DOHH2 (cell line): ENCODE measurements around the gene ITGA8.

Source experiments
- H3F3A ChIP-seq: fragments of 200-600 bp; sonication (generic), shearing (Covaris generic); 2 replicates; pipeline ENCODE4 v1.6.0; 2016; ENCODE audit warnings: antibody characterized with exemption, mild to moderate bottlenecking; ENCODE audit not compliant: control insufficient read depth, insufficient read depth
- H3K27ac ChIP-seq: fragments of 200-600 bp; sonication (generic); 2 replicates; pipeline ENCODE4 v1.5.1; 2014; ENCODE audit warnings: low read depth, mild to moderate bottlenecking, low read length, moderate library complexity
- H3K27me3 ChIP-seq: fragments of 200-600 bp; sonication (generic); 2 replicates; pipeline ENCODE4 v1.6.1; 2014; ENCODE audit warnings: mild to moderate bottlenecking, low read length, mixed read lengths; ENCODE audit not compliant: control insufficient read depth
- H3K36me3 ChIP-seq: fragments of 200-600 bp; sonication (generic); 2 replicates; pipeline ENCODE4 v1.6.1; 2014; ENCODE audit warnings: mild to moderate bottlenecking, low read length, moderate library complexity, mixed read lengths; ENCODE audit not compliant: control insufficient read depth
- H3K4me1 ChIP-seq: fragments of 200-600 bp; sonication (generic); 2 replicates; pipeline ENCODE4 v1.6.1; 2014; ENCODE audit warnings: mild to moderate bottlenecking, low read length, mixed read lengths; ENCODE audit not compliant: control insufficient read depth
- H3K4me2 ChIP-seq: fragments of 200-600 bp; sonication (generic); 2 replicates; pipeline ENCODE4 v1.6.0; 2014; ENCODE audit warnings: mild to moderate bottlenecking, low read length, moderate library complexity
- H3K4me3 ChIP-seq: fragments of 200-600 bp; sonication (generic); 2 replicates; pipeline ENCODE4 v1.5.1; 2014; ENCODE audit warnings: mild to moderate bottlenecking, low read length, mixed read lengths
- H3K79me2 ChIP-seq: fragments of 200-600 bp; sonication (generic); 2 replicates; pipeline ENCODE4 v1.6.1; 2014; ENCODE audit warnings: mild to moderate bottlenecking, low read length, mixed read lengths; ENCODE audit not compliant: control insufficient read depth
- H3K9me2 ChIP-seq: fragments of 200-600 bp; sonication (generic); replicated peaks from 2 replicates; pipeline ENCODE4 v1.6.1; 2014; ENCODE audit warnings: mild to moderate bottlenecking, low read length, mixed read lengths; ENCODE audit not compliant: control insufficient read depth
- H3K9me3 ChIP-seq: fragments of 200-600 bp; sonication (generic); 2 replicates; pipeline ENCODE4 v1.6.1; 2014; ENCODE audit warnings: antibody characterized with exemption, low read length, mixed read lengths; ENCODE audit not compliant: control insufficient read depth, insufficient read depth
- H4K20me1 ChIP-seq: fragments of 200-600 bp; sonication (generic); 2 replicates; pipeline ENCODE4 v1.6.0; 2014; ENCODE audit warnings: low read depth, mild to moderate bottlenecking, antibody characterized with exemption, low read length, moderate library complexity; ENCODE audit not compliant: control insufficient read depth, insufficient read depth
- CTCF ChIP-seq: fragments of 200-600 bp; sonication (generic); IDR thresholded peaks from one replicate; pipeline ENCODE4 v1.5.1; 2014; ENCODE audit warnings: antibody characterized with exemption, mild to moderate bottlenecking, low read depth, low read length; ENCODE audit not compliant: poor library complexity, severe bottlenecking
- EZH2phosphoT487 ChIP-seq: fragments of 200-600 bp; sonication (generic); IDR thresholded peaks from 2 replicates; pipeline ENCODE4 v1.6.1; 2017; ENCODE audit warnings: borderline replicate concordance, mild to moderate bottlenecking, antibody characterized with exemption, low read length, moderate library complexity, mixed read lengths

ITGA8 gene

GRCh38 chr10:15572531-15573045 is 147.1 kb downstream of the ITGA8 start:
- no peaks in the 10 kb centered on the region for H3F3A ChIP-seq
- TF ChIP-seq CTCF (no peak), EZH2phosphoT487 (no peak)
- H4K20me1 ChIP-seq = no peaks in the 10 kb centered on the region
- no peak overlapping the region for H3K4me3 ChIP-seq
- no peak overlapping the region for H3K27ac ChIP-seq
- H3K4me1 ChIP-seq = no peaks in the 10 kb centered on the region
- no peaks in the 10 kb centered on the region for H3K9me3 ChIP-seq
- no peaks in the 10 kb centered on the region for H3K36me3 ChIP-seq
- no peak overlapping the region for H3K4me2 ChIP-seq
- H3K79me2 ChIP-seq = no peaks in the 10 kb centered on the region
- no peaks in the 10 kb centered on the region for H3K27me3 ChIP-seq
- H3K9me2 ChIP-seq = no peaks in the 10 kb centered on the region

DNA sequence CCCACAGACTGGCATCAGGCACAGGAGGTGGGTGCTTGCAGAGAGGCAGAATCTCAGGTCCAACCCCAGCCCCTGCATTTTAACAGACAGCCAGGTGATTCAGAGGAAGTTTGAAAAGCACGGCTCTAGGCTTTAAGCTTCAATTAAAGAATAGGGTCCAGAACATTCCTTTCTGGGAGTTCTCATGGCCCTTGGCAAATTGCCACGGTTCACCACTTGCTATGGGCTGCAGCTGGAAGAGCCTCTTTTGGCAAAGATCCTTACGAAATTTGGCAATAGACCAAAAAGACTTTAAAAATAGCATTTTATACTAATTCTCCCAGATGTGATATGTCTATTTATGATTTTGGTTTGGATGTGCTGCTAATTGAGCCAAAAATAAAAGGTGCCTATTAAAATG is 148.1 kb downstream of the ITGA8 start:
- no peak for TF ChIP-seq CTCF
- TF ChIP-seq EZH2phosphoT487 = no peak
- Histone ChIP-seq H3F3A (no peaks in the 10 kb centered on the region), H3K36me3 (no peaks in the 10 kb centered on the region), H3K4me1 (no peaks in the 10 kb centered on the region), H3K27me3 (no peaks in the 10 kb centered on the region), H3K9me2 (no peaks in the 10 kb centered on the region), H3K4me3 (no peak overlapping the region), H3K79me2 (no peaks in the 10 kb centered on the region), H3K4me2 (no peak overlapping the region), H4K20me1 (no peaks in the 10 kb centered on the region), H3K27ac (no peak overlapping the region), H3K9me3 (no peaks in the 10 kb centered on the region)

GRCh38 chr10:15570738-15571339 is 148.9 kb downstream of the ITGA8 start:
- Histone ChIP-seq H3K4me1 (no peaks in the 10 kb centered on the region), H4K20me1 (no peaks in the 10 kb centered on the region), H3K4me2 (no peak overlapping the region), H3K9me3 (no peaks in the 10 kb centered on the region), H3K4me3 (no peak overlapping the region), H3F3A (no peaks in the 10 kb centered on the region), H3K9me2 (no peaks in the 10 kb centered on the region), H3K27me3 (no peaks in the 10 kb centered on the region), H3K79me2 (no peaks in the 10 kb centered on the region), H3K27ac (no peak overlapping the region), H3K36me3 (no peaks in the 10 kb centered on the region)
- no peak for TF ChIP-seq CTCF
- no peak for TF ChIP-seq EZH2phosphoT487

DNA sequence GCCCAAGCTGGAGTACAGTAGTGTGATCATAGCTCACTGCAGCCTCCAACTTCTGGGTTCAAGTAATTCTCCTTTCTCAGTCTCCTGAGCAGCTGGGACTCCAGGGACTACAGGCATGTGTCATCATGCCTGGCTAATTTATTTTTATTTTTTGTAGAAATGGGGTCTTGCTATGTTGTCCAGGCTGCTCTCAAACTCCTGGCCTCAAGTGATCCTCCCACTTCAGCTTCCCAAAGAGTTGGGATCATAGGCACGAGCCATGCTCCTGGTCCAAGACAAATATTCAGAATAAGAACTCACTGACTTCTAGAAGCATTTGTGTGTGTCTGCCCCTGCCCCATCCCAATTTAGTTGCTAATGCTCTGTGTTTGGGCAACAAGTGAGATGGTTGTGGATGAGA is 151.8 kb downstream of the ITGA8 start:
- Histone ChIP-seq H3F3A (no peaks in the 10 kb centered on the region), H3K27me3 (no peaks in the 10 kb centered on the region), H3K9me2 (no peaks in the 10 kb centered on the region), H4K20me1 (no peaks in the 10 kb centered on the region), H3K79me2 (no peaks in the 10 kb centered on the region), H3K36me3 (no peaks in the 10 kb centered on the region), H3K9me3 (no peaks in the 10 kb centered on the region), H3K27ac (no peak overlapping the region), H3K4me3 (no peak overlapping the region), H3K4me2 (no peak overlapping the region), H3K4me1 (no peaks in the 10 kb centered on the region)
- TF ChIP-seq CTCF = no peak
- no peak for TF ChIP-seq EZH2phosphoT487
